ENCODE measurements around the gene NDUFB10. TPM values are rescaled to one million over a fixed set of nuclear protein-coding genes. Genes with fewer than 3 reads are reported as not detected.
"Not testable (repeated sequence)": the region's sequence is repeated elsewhere in the genome, so short reads cannot be mapped to it uniquely, and the experiment has no call there.

The NDUFB10 gene
- total RNA-seq, 2 donors from 2014 or later, result 63.4 to 98.8 TPM

GRCh38 chr16:1920122-1920521 is 39.2 kb upstream of the NDUFB10 start:
- not testable (repeated sequence) for H3K27ac Mint-ChIP-seq; ATAC-seq; DNase-seq (ENCODE audit: low spot score in 2 of 2); H3K9me3 Mint-ChIP-seq; H3K36me3 Mint-ChIP-seq

GRCh38 chr16:1920727-1921171 is 38.6 kb upstream of the NDUFB10 start:
- H3K27ac Mint-ChIP-seq, result no peak overlapping the region
- H3K9me3 Mint-ChIP-seq, result peaks cover 0 to 3% of the 10 kb centered on the region in 2 donors
- DNase-seq (ENCODE audit: low spot score in 2 of 2) (peak in 1 of 2 donors; percentile 46), ATAC-seq (peak; percentile 29 to 76)
- peaks cover 0 to 10% of the 10 kb centered on the region in 2 donors for H3K36me3 Mint-ChIP-seq

GRCh38 chr16:1922357-1922756 is 37.0 kb upstream of the NDUFB10 start:
- DNase-seq (ENCODE audit: low spot score in 2 of 2) (no peak), ATAC-seq (no peak)
- Mint-ChIP-seq H3K9me3 (peaks cover 0 to 3% of the 10 kb centered on the region in 2 donors), H3K27ac (no peak overlapping the region), H3K36me3 (peaks cover 0 to 10% of the 10 kb centered on the region in 2 donors)

GRCh38 chr16:1923299-1924034 is 35.9 kb upstream of the NDUFB10 start:
- ATAC-seq (peak in 1 of 2 donors; percentile 46), DNase-seq (ENCODE audit: low spot score in 2 of 2) (no peak)
- H3K27ac Mint-ChIP-seq, result no peak overlapping the region
- H3K36me3 Mint-ChIP-seq, result peaks cover 0 to 10% of the 10 kb centered on the region in 2 donors
- peaks cover 0 to 3% of the 10 kb centered on the region in 2 donors for H3K9me3 Mint-ChIP-seq

GRCh38 chr16:1924095-1924494 is 35.2 kb upstream of the NDUFB10 start:
- Mint-ChIP-seq H3K27ac (no peak overlapping the region), H3K36me3 (peaks cover 0 to 10% of the 10 kb centered on the region in 2 donors), H3K9me3 (peaks cover 0 to 3% of the 10 kb centered on the region in 2 donors)
- DNase-seq (ENCODE audit: low spot score in 2 of 2), result no peak
- no peak for ATAC-seq

GRCh38 chr16:1926271-1926670 is 33.1 kb upstream of the NDUFB10 start:
- DNase-seq (ENCODE audit: low spot score in 2 of 2) (no peak), ATAC-seq (no peak)
- H3K9me3 Mint-ChIP-seq, result peaks cover 0 to 3% of the 10 kb centered on the region in 2 donors

GRCh38 chr16:1929105-1929504 is 30.2 kb upstream of the NDUFB10 start:
- Mint-ChIP-seq H3K27ac (peak overlapping the region; percentile 17 to 64), H3K36me3 (no peaks in the 10 kb centered on the region), H3K9me3 (no peaks in the 10 kb centered on the region)
- ATAC-seq (peak; percentile 28 to 36), DNase-seq (ENCODE audit: low spot score in 2 of 2) (no peak)

More at GRCh38 chr16:1926271-1926670, 33.1 kb upstream of the NDUFB10 start:
- Mint-ChIP-seq H3K27ac (no peak overlapping the region), H3K36me3 (peaks cover 0 to 6% of the 10 kb centered on the region in 2 donors)

GRCh38 chr16:1929578-1930337 is 29.6 kb upstream of the NDUFB10 start:
- DNase-seq (ENCODE audit: low spot score in 2 of 2) (peak; percentile 95 to 100), ATAC-seq (peak; percentile 93 to 94)
- Mint-ChIP-seq H3K9me3 (no peaks in the 10 kb centered on the region), H3K36me3 (no peaks in the 10 kb centered on the region), H3K27ac (peak overlapping the region in 1 of 2 donors; percentile 64)

- no peak for DNase-seq (ENCODE audit: low spot score in 2 of 2)
- H3K27ac Mint-ChIP-seq, result no peak overlapping the region
- H3K36me3 Mint-ChIP-seq, result no peaks in the 10 kb centered on the region
- no peaks in the 10 kb centered on the region for H3K9me3 Mint-ChIP-seq
- ATAC-seq, result no peak
These were observed 29.0 kb upstream of the NDUFB10 start for GRCh38 chr16:1930338-1930720.

- Mint-ChIP-seq H3K27ac (no peak overlapping the region), H3K36me3 (no peaks in the 10 kb centered on the region), H3K9me3 (no peaks in the 10 kb centered on the region)
- ATAC-seq, result no peak
- DNase-seq (ENCODE audit: low spot score in 2 of 2), result no peak
These were observed 27.0 kb upstream of the NDUFB10 start for GRCh38 chr16:1932050-1933028.

GRCh38 chr16:1933097-1933661 is 26.2 kb upstream of the NDUFB10 start:
- Mint-ChIP-seq H3K36me3 (no peaks in the 10 kb centered on the region), H3K27ac (no peak overlapping the region), H3K9me3 (no peaks in the 10 kb centered on the region)
- no peak for ATAC-seq
- DNase-seq (ENCODE audit: low spot score in 2 of 2), result no peak

GRCh38 chr16:1936945-1937479 is 22.3 kb upstream of the NDUFB10 start:
- Mint-ChIP-seq H3K36me3 (peaks cover 0 to 6% of the 10 kb centered on the region in 2 donors), H3K9me3 (no peaks in the 10 kb centered on the region), H3K27ac (peak overlapping the region in 1 of 2 donors; percentile 50)
- DNase-seq (ENCODE audit: low spot score in 2 of 2) (no peak), ATAC-seq (no peak)

GRCh38 chr16:1938316-1938715 is 21.0 kb upstream of the NDUFB10 start:
- no peak overlapping the region for H3K27ac Mint-ChIP-seq

GRCh38 chr16:1938910-1939309 is 20.4 kb upstream of the NDUFB10 start:
- no peak for ATAC-seq
- Mint-ChIP-seq H3K9me3 (no peaks in the 10 kb centered on the region), H3K36me3 (peaks cover 0 to 11% of the 10 kb centered on the region in 2 donors), H3K27ac (no peak overlapping the region)
- DNase-seq (ENCODE audit: low spot score in 2 of 2), result no peak

More at GRCh38 chr16:1938316-1938715, 21.0 kb upstream of the NDUFB10 start:
- Mint-ChIP-seq H3K9me3 (no peaks in the 10 kb centered on the region), H3K36me3 (peaks cover 0 to 11% of the 10 kb centered on the region in 2 donors)
- no peak for ATAC-seq
- DNase-seq (ENCODE audit: low spot score in 2 of 2), result no peak

GRCh38 chr16:1939833-1940232 is 19.5 kb upstream of the NDUFB10 start:
- H3K27ac Mint-ChIP-seq; DNase-seq (ENCODE audit: low spot score in 2 of 2); ATAC-seq; H3K9me3 Mint-ChIP-seq: not testable (repeated sequence)
- peaks cover 0 to 11% of the 10 kb centered on the region in 2 donors for H3K36me3 Mint-ChIP-seq
